Mammary epithelial cell (primary cell): ENCODE data around the gene PCSK1.

Source experiments
- CTCF ChIP-seq, 2 donors: IDR thresholded peaks in 1 of 2; conservative IDR thresholded peaks in 1 of 2; 2 replicates each; pipeline ENCODE4 v1.5.1; 2011 to 2012; ENCODE audit warnings: inconsistent platforms in 2 of 2, low read length in 2 of 2, mild to moderate bottlenecking in 2 of 2, control low read depth in 1 of 2, low read depth in 1 of 2; ENCODE audit not compliant: insufficient read depth in 1 of 2; ENCODE audit errors: extremely low read depth in 1 of 2
- EZH2 ChIP-seq: IDR thresholded peaks from 2 replicates; pipeline ENCODE4 v1.6.1; 2012; ENCODE audit warnings: low read length, inconsistent platforms, borderline replicate concordance

- TF ChIP-seq CTCF (conservative IDR thresholded peaks at IDR 0.05 in 1 of 2, IDR thresholded peaks at IDR 0.05 in 1 of 2; ENCODE audit: extremely low read depth in 1 of 2, insufficient read depth in 1 of 2, low read depth in 1 of 2, low read length in 2 of 2), result no peak
- TF ChIP-seq EZH2, result peak; percentile 49
These were observed 1.2 kb upstream of the PCSK1 start for GRCh38 chr5:96434201-96434645.
